Measurements from ENCODE around the gene DGKD. TPM values are rescaled to one million over a fixed set of nuclear protein-coding genes. Genes with fewer than 3 reads are reported as not detected.

Gene DGKD
- total RNA-seq, 6 experiments from 2014 or later, result 8.1 to 12.2 (median 10.3) TPM

- Mint-ChIP-seq H3K27me3 (ENCODE audit: insufficient read depth) (peaks cover 6% of the 10 kb centered on the region), H3K27ac (no peak overlapping the region), H3K4me3 (no peak overlapping the region), H3K36me3 (ENCODE audit: low read depth) (peaks cover 25% of the 10 kb centered on the region), H3K4me1 (ENCODE audit: low read depth) (no peaks in the 10 kb centered on the region), H3K9me3 (no peaks in the 10 kb centered on the region)
- DNase-seq, result no peak
- TF ChIP-seq, protein P1, sequence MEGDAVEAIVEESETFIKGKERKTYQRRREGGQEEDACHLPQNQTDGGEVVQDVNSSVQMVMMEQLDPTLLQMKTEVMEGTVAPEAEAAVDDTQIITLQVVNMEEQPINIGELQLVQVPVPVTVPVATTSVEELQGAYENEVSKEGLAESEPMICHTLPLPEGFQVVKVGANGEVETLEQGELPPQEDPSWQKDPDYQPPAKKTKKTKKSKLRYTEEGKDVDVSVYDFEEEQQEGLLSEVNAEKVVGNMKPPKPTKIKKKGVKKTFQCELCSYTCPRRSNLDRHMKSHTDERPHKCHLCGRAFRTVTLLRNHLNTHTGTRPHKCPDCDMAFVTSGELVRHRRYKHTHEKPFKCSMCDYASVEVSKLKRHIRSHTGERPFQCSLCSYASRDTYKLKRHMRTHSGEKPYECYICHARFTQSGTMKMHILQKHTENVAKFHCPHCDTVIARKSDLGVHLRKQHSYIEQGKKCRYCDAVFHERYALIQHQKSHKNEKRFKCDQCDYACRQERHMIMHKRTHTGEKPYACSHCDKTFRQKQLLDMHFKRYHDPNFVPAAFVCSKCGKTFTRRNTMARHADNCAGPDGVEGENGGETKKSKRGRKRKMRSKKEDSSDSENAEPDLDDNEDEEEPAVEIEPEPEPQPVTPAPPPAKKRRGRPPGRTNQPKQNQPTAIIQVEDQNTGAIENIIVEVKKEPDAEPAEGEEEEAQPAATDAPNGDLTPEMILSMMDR (IDR thresholded peaks at IDR 0.05), result no peak
These were observed 119.1 kb downstream of the DGKD start for GRCh38 chr2:233473386-233473791.

DNA sequence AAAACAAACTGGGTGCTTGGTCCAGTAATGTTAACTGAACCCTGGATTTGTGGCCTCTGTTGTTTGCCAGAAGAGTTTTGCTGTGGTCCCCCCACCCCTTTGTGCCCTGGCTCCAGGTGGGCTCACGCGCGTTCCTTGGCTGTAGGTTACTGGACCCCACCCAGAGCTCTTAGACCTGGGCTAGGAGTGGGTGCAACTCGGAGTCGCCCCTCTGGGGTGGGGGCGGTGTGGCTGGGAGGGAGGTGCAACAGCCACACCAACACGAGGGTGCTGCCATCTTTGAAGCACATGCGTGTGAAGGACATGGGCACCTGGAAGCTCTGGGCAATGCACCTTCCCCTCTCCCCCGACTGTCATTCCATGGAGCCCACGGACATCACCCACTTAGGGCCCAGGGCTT lies 119.6 kb downstream of the DGKD start:
- no peak overlapping the region for H3K27ac Mint-ChIP-seq
- peaks cover 21% of the 10 kb centered on the region for H3K36me3 Mint-ChIP-seq (ENCODE audit: low read depth)
- no peaks in the 10 kb centered on the region for H3K4me1 Mint-ChIP-seq (ENCODE audit: low read depth)
- no peak for DNase-seq
- H3K9me3 Mint-ChIP-seq, result no peaks in the 10 kb centered on the region
- H3K4me3 Mint-ChIP-seq, result no peak overlapping the region
- TF ChIP-seq, protein P1 (IDR thresholded peaks at IDR 0.05), result no peak
- peaks cover 6% of the 10 kb centered on the region for H3K27me3 Mint-ChIP-seq (ENCODE audit: insufficient read depth)

GRCh38 chr2:233474308-233475160 lies 120.2 kb downstream of the DGKD start:
- no peak for DNase-seq
- peaks cover 3% of the 10 kb centered on the region for H3K27me3 Mint-ChIP-seq (ENCODE audit: insufficient read depth)
- TF ChIP-seq, protein P1 (IDR thresholded peaks at IDR 0.05), result no peak
- peaks cover 21% of the 10 kb centered on the region for H3K36me3 Mint-ChIP-seq (ENCODE audit: low read depth)
- no peaks in the 10 kb centered on the region for H3K4me1 Mint-ChIP-seq (ENCODE audit: low read depth)
- no peak overlapping the region for H3K4me3 Mint-ChIP-seq
- no peak overlapping the region for H3K27ac Mint-ChIP-seq
- H3K9me3 Mint-ChIP-seq, result no peaks in the 10 kb centered on the region

DNA sequence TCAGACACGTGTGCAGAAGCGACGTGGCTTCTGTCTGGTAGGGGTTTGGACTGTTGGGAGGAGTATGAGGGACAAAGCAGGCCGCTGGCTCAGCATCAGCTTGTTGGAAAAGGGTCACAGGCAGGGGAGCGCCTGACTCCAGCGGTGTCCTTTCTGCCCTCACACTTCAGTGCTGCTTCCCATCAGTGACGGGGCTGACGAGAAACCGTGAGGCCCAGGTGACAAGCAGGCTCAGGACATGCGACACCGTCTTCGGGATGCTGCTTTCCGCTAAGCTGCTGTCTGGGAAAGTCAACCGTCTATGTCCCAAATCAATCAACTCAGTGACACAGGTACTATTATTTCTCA lies 121.7 kb downstream of the DGKD start:
- TF ChIP-seq, protein P1 (IDR thresholded peaks at IDR 0.05), result no peak
- peaks cover 2% of the 10 kb centered on the region for H3K27me3 Mint-ChIP-seq (ENCODE audit: insufficient read depth)
- no peaks in the 10 kb centered on the region for H3K9me3 Mint-ChIP-seq
- no peak for DNase-seq
- H3K36me3 Mint-ChIP-seq (ENCODE audit: low read depth), result peaks cover 21% of the 10 kb centered on the region
- H3K4me1 Mint-ChIP-seq (ENCODE audit: low read depth), result no peaks in the 10 kb centered on the region
- no peak overlapping the region for H3K27ac Mint-ChIP-seq
- H3K4me3 Mint-ChIP-seq, result no peak overlapping the region

GRCh38 chr2:233476651-233477547 lies 122.6 kb downstream of the DGKD start:
- TF ChIP-seq, protein P1 (IDR thresholded peaks at IDR 0.05), result no peak
- no peak for DNase-seq
- Mint-ChIP-seq H3K4me1 (ENCODE audit: low read depth) (no peaks in the 10 kb centered on the region), H3K9me3 (no peaks in the 10 kb centered on the region), H3K27me3 (ENCODE audit: insufficient read depth) (peaks cover 2% of the 10 kb centered on the region), H3K36me3 (ENCODE audit: low read depth) (peaks cover 29% of the 10 kb centered on the region), H3K27ac (no peak overlapping the region), H3K4me3 (no peak overlapping the region)
